SU-DHL-6 (cell line): ENCODE results near the gene BMP6.

Experiments used
- CTCF ChIP-seq: fragments of 200-600 bp; sonication (generic); IDR thresholded peaks from one replicate; pipeline ENCODE4 v1.5.1; 2017; ENCODE audit warnings: antibody characterized with exemption, mild to moderate bottlenecking, low read length, moderate library complexity; ENCODE audit not compliant: insufficient read depth, poor library complexity, severe bottlenecking
- EZH2phosphoT487 ChIP-seq: fragments of 200-600 bp; sonication (generic), shearing (Covaris generic); conservative IDR thresholded peaks from 2 replicates; pipeline ENCODE4 v1.6.1; 2018; ENCODE audit warnings: mild to moderate bottlenecking, antibody characterized with exemption, low read length, moderate library complexity, mixed read lengths

- TF ChIP-seq EZH2phosphoT487, result no peak
- no peak for TF ChIP-seq CTCF
Observed at GRCh38 chr6:7703148-7703680, 22.7 kb upstream of the BMP6 start.
